ENCODE data around the gene PHC2. TPM values are rescaled to one million over a fixed set of nuclear protein-coding genes. Genes with fewer than 3 reads are reported as not detected.

PHC2 gene
- total RNA-seq (53.1 TPM), polyA plus RNA-seq (ENCODE audit: insufficient read depth in 1 of 8, insufficient read length in 8 of 8, low replicate concordance in 1 of 8) (10 to 100 TPM; 63.0 to 77.9 (median 69.5) TPM)
- long read RNA-seq, donor 1, transcript PHC2-202 (7 exons, 2,550 nt), result major isoform, 5 of 5 reads
- long read RNA-seq, donor 1, partial matches to known transcripts, result 0 of 5 reads
- long read RNA-seq, donor 1, other reads (novel, unspliced or antisense), result 0 of 5 reads
- long read RNA-seq, donor 2, result 0 reads
- long read RNA-seq, donor 3, transcript PHC2-202 (7 exons, 2,550 nt), result major isoform, 10 of 16 reads
- long read RNA-seq, donor 3, partial matches to known transcripts, result 0 of 16 reads
- long read RNA-seq, donor 3, other reads (novel, unspliced or antisense), result 6 of 16 reads
- long read RNA-seq, donor 4, transcript PHC2-202 (7 exons, 2,550 nt), result major isoform, 8 of 11 reads
- long read RNA-seq, donor 4, partial matches to known transcripts, result 0 of 11 reads
- long read RNA-seq, donor 4, other reads (novel, unspliced or antisense), result 0 of 11 reads
- long read RNA-seq, donor 5, transcript PHC2-202 (7 exons, 2,550 nt), result major isoform, 26 of 42 reads
- long read RNA-seq, donor 5, partial matches to known transcripts, result 7 of 42 reads
- long read RNA-seq, donor 5, other reads (novel, unspliced or antisense), result 9 of 42 reads
- long read RNA-seq, donor 6, transcript PHC2-202 (7 exons, 2,550 nt), result major isoform, 12 of 22 reads
- long read RNA-seq, donor 6, partial matches to known transcripts, result 0 of 22 reads
- long read RNA-seq, donor 6, other reads (novel, unspliced or antisense), result 10 of 22 reads
- long read RNA-seq, donor 7, transcript PHC2-202 (7 exons, 2,550 nt), result major isoform, 12 of 18 reads
- long read RNA-seq, donor 7, partial matches to known transcripts, result 0 of 18 reads
- long read RNA-seq, donor 7, other reads (novel, unspliced or antisense), result 6 of 18 reads
- long read RNA-seq, donor 8, transcript PHC2-202 (7 exons, 2,550 nt), result major isoform, 5 of 5 reads
- long read RNA-seq, donor 8, partial matches to known transcripts, result 0 of 5 reads
- long read RNA-seq, donor 8, other reads (novel, unspliced or antisense), result 0 of 5 reads
- long read RNA-seq, donor 9, transcript PHC2-202 (7 exons, 2,550 nt), result major isoform, 7 of 7 reads
- long read RNA-seq, donor 9, partial matches to known transcripts, result 0 of 7 reads
- long read RNA-seq, donor 9, other reads (novel, unspliced or antisense), result 0 of 7 reads
- long read RNA-seq, donor 10, transcript PHC2-202 (7 exons, 2,550 nt), result major isoform, 5 of 17 reads
- long read RNA-seq, donor 10, partial matches to known transcripts, result 5 of 17 reads
- long read RNA-seq, donor 10, other reads (novel, unspliced or antisense), result 6 of 17 reads
- long read RNA-seq, donor 11, transcript PHC2-202 (7 exons, 2,550 nt), result major isoform, 8 of 8 reads
- long read RNA-seq, donor 11, partial matches to known transcripts, result 0 of 8 reads
- long read RNA-seq, donor 11, other reads (novel, unspliced or antisense), result 0 of 8 reads

- Histone ChIP-seq H3K9me3 (replicated peaks; ENCODE audit: control insufficient read depth, low read depth, low read length) (no peaks in the 10 kb centered on the region), H3K27ac (ENCODE audit: low read length) (no peak within 1 kb of the TSS), H3K4me1 (ENCODE audit: control insufficient read depth, insufficient read depth, low read length) (peaks cover 19% of the 10 kb centered on the region), H3K27me3 (ENCODE audit: control insufficient read depth, insufficient read depth, low read length) (no peaks in the 10 kb centered on the region), H3K4me3 (ENCODE audit: low read length) (peak within 1 kb of the TSS; percentile 47), H3K36me3 (ENCODE audit: control insufficient read depth, insufficient read depth, low read length) (no peaks in the 10 kb centered on the region)
- peak; percentile 98 for DNase-seq
- under 1% methylated on average over 84 of the region's 91 CpGs for WGBS (ENCODE audit: insufficient coverage)
Observed at GRCh38 chr1:33430692-33431593, at the start of gene PHC2. TSS of gene PHC2 (minus strand) at chr1:33431095. CDS start at chr1:33375539, 55,556 bp downstream.

GRCh38 chr1:33477451-33477850, 46.6 kb upstream of the PHC2 start:
- H3K27me3 ChIP-seq (ENCODE audit: control insufficient read depth, insufficient read depth, low read length), result no peaks in the 10 kb centered on the region
- WGBS (ENCODE audit: insufficient coverage), result no CpG with 5 or more reads among the region's 4 CpGs
- H3K9me3 ChIP-seq (replicated peaks; ENCODE audit: control insufficient read depth, low read depth, low read length), result no peaks in the 10 kb centered on the region
- DNase-seq, result no peak
- peaks cover 12% of the 10 kb centered on the region for H3K36me3 ChIP-seq (ENCODE audit: control insufficient read depth, insufficient read depth, low read length)
- H3K4me1 ChIP-seq (ENCODE audit: control insufficient read depth, insufficient read depth, low read length), result peaks cover 8% of the 10 kb centered on the region
- no peak overlapping the region for H3K27ac ChIP-seq (ENCODE audit: low read length)
- H3K4me3 ChIP-seq (ENCODE audit: low read length), result no peak overlapping the region

DNA sequence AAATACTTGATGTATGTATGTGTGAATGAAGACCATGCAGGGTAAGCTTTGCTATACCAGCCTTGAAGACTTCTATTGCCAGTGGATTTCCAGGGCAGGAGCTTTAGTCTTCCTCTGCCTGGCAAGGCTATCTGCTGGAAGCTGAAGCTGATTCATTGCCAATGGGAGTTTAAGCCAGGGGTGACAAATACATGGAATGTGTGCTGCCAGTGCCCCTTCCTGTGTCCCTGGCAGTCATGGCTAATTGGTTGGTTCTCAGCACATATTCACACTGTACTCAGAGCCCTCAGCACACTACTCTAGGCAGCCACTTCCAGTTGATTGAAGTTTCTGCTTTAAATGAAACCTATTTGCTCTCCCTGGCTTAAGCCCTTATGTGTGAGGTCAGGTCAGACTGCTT, 43.0 kb upstream of the PHC2 start:
- Histone ChIP-seq H3K27ac (ENCODE audit: low read length) (no peak overlapping the region), H3K9me3 (replicated peaks; ENCODE audit: control insufficient read depth, low read depth, low read length) (no peaks in the 10 kb centered on the region), H3K4me3 (ENCODE audit: low read length) (no peak overlapping the region), H3K36me3 (ENCODE audit: control insufficient read depth, insufficient read depth, low read length) (no peaks in the 10 kb centered on the region), H3K27me3 (ENCODE audit: control insufficient read depth, insufficient read depth, low read length) (no peaks in the 10 kb centered on the region), H3K4me1 (ENCODE audit: control insufficient read depth, insufficient read depth, low read length) (peaks cover 20% of the 10 kb centered on the region)
- peak; percentile 51 for DNase-seq

DNA sequence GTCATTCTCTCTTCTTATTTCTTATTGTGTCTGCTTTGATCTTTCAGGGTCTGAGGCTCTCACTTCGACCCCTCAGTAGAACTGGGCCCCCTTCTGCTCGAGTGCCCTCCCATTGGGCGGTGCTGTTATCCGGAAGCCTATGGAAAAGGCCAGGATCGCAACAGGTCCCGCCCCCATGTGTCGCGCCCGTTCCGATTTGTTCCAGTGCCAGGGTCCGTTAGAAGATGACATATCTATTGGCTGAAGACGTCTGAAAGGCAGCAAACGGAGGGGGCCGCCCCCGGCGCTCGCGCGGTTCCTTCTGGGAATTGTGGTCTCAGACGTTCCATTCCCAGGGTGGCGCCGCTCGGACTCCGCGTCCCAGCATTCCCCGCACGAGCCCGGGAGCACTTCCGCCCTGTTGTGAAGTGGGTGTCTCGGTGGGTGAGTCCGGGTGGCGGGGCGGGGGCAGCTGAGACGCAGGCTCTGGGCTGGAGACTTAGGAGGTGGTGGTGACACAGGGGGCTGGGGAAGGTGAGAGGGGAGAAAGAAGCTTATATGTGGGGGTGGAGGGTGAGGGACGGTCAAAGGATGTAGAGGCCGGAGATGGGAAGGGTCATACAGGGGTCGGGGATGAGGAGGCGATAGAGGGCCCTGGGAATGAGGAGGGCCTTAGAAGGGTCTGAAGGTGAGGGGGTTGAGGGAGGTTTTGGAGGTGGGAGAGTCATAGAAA, 41.5 kb upstream of the PHC2 start, which contains the start of gene ZSCAN20:
ZSCAN20 (plus strand) TSS at position 377 of the 712 bp plus-strand sequence. CDS start 6,644 bp downstream, outside the sequence.
- Histone ChIP-seq H3K36me3 (ENCODE audit: control insufficient read depth, insufficient read depth, low read length) (no peaks in the 10 kb centered on the region), H3K4me3 (ENCODE audit: low read length) (peak within 1 kb of the TSS; percentile 77), H3K4me1 (ENCODE audit: control insufficient read depth, insufficient read depth, low read length) (peaks cover 34% of the 10 kb centered on the region), H3K9me3 (replicated peaks; ENCODE audit: control insufficient read depth, low read depth, low read length) (no peaks in the 10 kb centered on the region), H3K27ac (ENCODE audit: low read length) (peak within 1 kb of the TSS; percentile 85), H3K27me3 (ENCODE audit: control insufficient read depth, insufficient read depth, low read length) (no peaks in the 10 kb centered on the region)
- 0% methylated on average over 38 of the region's 38 CpGs for WGBS (ENCODE audit: insufficient coverage)
- peak; percentile 99 for DNase-seq

DNA sequence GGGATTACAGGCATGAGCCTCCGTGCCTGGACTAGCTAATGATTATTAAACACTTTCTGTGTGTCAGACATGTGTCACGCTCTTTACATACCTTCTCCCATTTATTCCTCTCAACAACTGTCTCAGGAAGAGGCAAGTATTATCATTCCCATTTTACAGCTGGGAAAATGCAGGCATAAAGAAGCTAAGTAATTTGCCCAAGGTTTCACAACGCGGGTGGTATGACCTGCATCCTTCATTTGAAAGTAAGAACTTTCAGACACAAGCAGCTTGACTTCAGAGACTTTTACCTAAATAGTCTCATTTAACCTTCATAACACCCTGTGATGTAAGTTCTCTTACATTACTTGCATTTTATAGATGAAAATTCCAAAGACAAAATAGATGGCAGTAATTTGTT, 40.5 kb upstream of the PHC2 start:
- no peak overlapping the region for H3K4me3 ChIP-seq (ENCODE audit: low read length)
- no peak overlapping the region for H3K27ac ChIP-seq (ENCODE audit: low read length)
- no peaks in the 10 kb centered on the region for H3K27me3 ChIP-seq (ENCODE audit: control insufficient read depth, insufficient read depth, low read length)
- 100% methylated on average over 1 of the region's 4 CpGs for WGBS (ENCODE audit: insufficient coverage)
- H3K9me3 ChIP-seq (replicated peaks; ENCODE audit: control insufficient read depth, low read depth, low read length), result no peaks in the 10 kb centered on the region
- DNase-seq, result no peak
- H3K36me3 ChIP-seq (ENCODE audit: control insufficient read depth, insufficient read depth, low read length), result no peaks in the 10 kb centered on the region
- peaks cover 44% of the 10 kb centered on the region for H3K4me1 ChIP-seq (ENCODE audit: control insufficient read depth, insufficient read depth, low read length)

DNA sequence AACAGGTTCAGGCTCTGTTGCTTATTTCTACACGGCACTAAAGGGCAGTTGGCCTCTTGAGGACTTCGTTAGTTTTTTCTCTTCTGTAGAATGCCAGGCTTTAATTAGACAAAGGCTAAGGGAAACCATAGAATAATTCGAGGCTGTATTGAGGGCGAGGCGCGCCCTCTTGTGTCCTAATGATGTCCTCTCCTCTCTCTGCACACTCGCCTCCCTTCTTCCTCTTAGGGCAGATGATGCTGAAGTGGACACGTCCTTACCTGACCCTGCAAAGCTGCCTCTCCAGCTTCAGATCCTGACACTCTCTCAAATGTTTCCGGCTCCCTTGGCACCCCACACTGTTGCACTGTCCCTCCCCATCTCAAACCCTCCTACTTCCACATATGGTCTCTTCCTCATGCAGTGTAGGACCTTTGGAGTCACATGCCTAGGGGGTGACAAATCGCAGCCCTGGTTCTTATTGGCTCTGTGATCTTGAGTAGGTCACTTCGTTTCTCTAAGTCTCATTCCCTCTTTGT, 39.7 kb upstream of the PHC2 start:
- H3K27me3 ChIP-seq (ENCODE audit: control insufficient read depth, insufficient read depth, low read length), result no peaks in the 10 kb centered on the region
- no peaks in the 10 kb centered on the region for H3K9me3 ChIP-seq (replicated peaks; ENCODE audit: control insufficient read depth, low read depth, low read length)
- no peak overlapping the region for H3K27ac ChIP-seq (ENCODE audit: low read length)
- no peaks in the 10 kb centered on the region for H3K36me3 ChIP-seq (ENCODE audit: control insufficient read depth, insufficient read depth, low read length)
- peak; percentile 90 for DNase-seq
- H3K4me3 ChIP-seq (ENCODE audit: low read length), result no peak overlapping the region
- H3K4me1 ChIP-seq (ENCODE audit: control insufficient read depth, insufficient read depth, low read length), result peaks cover 51% of the 10 kb centered on the region
- WGBS (ENCODE audit: insufficient coverage), result 0% methylated on average over 8 of the region's 11 CpGs

DNA sequence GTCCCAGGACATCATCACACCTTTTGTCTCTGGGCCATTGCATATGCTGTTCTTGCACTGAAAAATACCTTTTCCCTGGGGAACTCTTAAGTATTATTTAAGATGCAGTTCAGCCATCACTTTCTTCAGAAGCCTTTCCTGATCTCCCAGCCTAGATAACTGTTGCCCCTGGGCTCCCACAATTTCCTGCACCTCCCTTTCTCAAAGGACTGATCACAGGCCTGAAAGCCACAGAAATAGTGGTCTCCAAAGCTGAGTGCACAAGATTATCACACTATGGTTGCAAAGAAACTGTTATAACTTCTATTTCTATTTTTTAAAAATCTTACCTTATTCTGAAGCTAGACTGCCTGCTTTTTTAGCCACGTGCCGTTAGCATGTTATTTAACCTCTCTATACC, 38.8 kb upstream of the PHC2 start:
- Histone ChIP-seq H3K27me3 (ENCODE audit: control insufficient read depth, insufficient read depth, low read length) (no peaks in the 10 kb centered on the region), H3K4me1 (ENCODE audit: control insufficient read depth, insufficient read depth, low read length) (peaks cover 51% of the 10 kb centered on the region), H3K4me3 (ENCODE audit: low read length) (no peak overlapping the region), H3K36me3 (ENCODE audit: control insufficient read depth, insufficient read depth, low read length) (no peaks in the 10 kb centered on the region), H3K9me3 (replicated peaks; ENCODE audit: control insufficient read depth, low read depth, low read length) (no peaks in the 10 kb centered on the region), H3K27ac (ENCODE audit: low read length) (no peak overlapping the region)
- no peak for DNase-seq
- WGBS (ENCODE audit: insufficient coverage), result no CpG with 5 or more reads among the region's 2 CpGs

GRCh38 chr1:33468967-33469366, 38.1 kb upstream of the PHC2 start:
- H3K36me3 ChIP-seq (ENCODE audit: control insufficient read depth, insufficient read depth, low read length), result no peaks in the 10 kb centered on the region
- H3K27me3 ChIP-seq (ENCODE audit: control insufficient read depth, insufficient read depth, low read length), result no peaks in the 10 kb centered on the region
- 26% methylated on average over 2 of the region's 3 CpGs for WGBS (ENCODE audit: insufficient coverage)
- peak; percentile 82 for DNase-seq
- no peak overlapping the region for H3K27ac ChIP-seq (ENCODE audit: low read length)
- H3K4me3 ChIP-seq (ENCODE audit: low read length), result no peak overlapping the region
- H3K9me3 ChIP-seq (replicated peaks; ENCODE audit: control insufficient read depth, low read depth, low read length), result no peaks in the 10 kb centered on the region
- H3K4me1 ChIP-seq (ENCODE audit: control insufficient read depth, insufficient read depth, low read length), result peaks cover 51% of the 10 kb centered on the region
